Tibial nerve (tissue), 4 donors: ENCODE data around the gene PSMA6. TPM values are rescaled to one million over a fixed set of nuclear protein-coding genes. Genes with fewer than 3 reads are reported as not detected.

Experiments used
- DNase-seq, 2 donors: peaks; one replicate each; pipeline ENCODE4 v3.0.0-alpha.2; 2019; ENCODE audit warnings: low spot score in 2 of 2
- H3K27ac ChIP-seq, 4 donors: fragments of 200-600 bp; sonication (generic) in 3 of 4; one replicate each; pipeline ENCODE4 v1.5.1; 2017 to 2019; ENCODE audit warnings: mild to moderate bottlenecking in 1 of 4
- H3K27me3 ChIP-seq, 2 donors: fragments of 200-600 bp; sonication (generic) in 1 of 2; one replicate each; pipeline versions ENCODE4 v1.5.1 to v1.6.0; 2017 to 2019
- H3K36me3 ChIP-seq, 3 donors: fragments of 200-600 bp; sonication (generic); one replicate each; pipeline ENCODE4 v1.5.1; 2018 to 2019
- H3K4me1 ChIP-seq, 4 donors: fragments of 200-600 bp; sonication (generic) in 3 of 4; one replicate each; pipeline ENCODE4 v1.5.1; 2017 to 2019
- H3K4me3 ChIP-seq, 4 donors: fragments of 200-600 bp; sonication (generic) in 3 of 4; one replicate each; pipeline ENCODE4 v1.5.1; 2017 to 2019; ENCODE audit warnings: mild to moderate bottlenecking in 1 of 4, moderate library complexity in 1 of 4
- H3K9me3 ChIP-seq, 4 donors: fragments of 200-600 bp; sonication (generic) in 3 of 4; one replicate each; pipeline ENCODE4 v1.5.1; 2017 to 2019
- CTCF ChIP-seq, 5 experiments: fragments of 200-600 bp in 3 of 5; fragments of 450-650 bp in 2 of 5; sonication (generic) in 3 of 5; IDR thresholded peaks; one replicate each; pipeline ENCODE4 v1.5.1; 2016 to 2019; ENCODE audit warnings: antibody characterized with exemption in 5 of 5, mild to moderate bottlenecking in 3 of 5, moderate library complexity in 2 of 5
- EP300 ChIP-seq, 2 donors: sonication (generic); formaldehyde crosslinking; IDR thresholded peaks; one replicate each; pipeline ENCODE4 v1.6.1; 2017; ENCODE audit warnings: antibody characterized with exemption in 2 of 2, mild to moderate bottlenecking in 1 of 2
- POLR2A ChIP-seq, 2 donors: fragments of 450-650 bp; IDR thresholded peaks; one replicate each; pipeline ENCODE4 v1.6.1; 2017; ENCODE audit warnings: antibody characterized with exemption in 2 of 2, mild to moderate bottlenecking in 2 of 2, moderate library complexity in 2 of 2
- WGBS, 2 donors: methylation state at CpG; one replicate each; pipeline ENCODE4 v1.1.5; 2018; 5-methylcytosine and 5-hydroxymethylcytosine counted together
- total RNA-seq, 4 donors: library from RNA; depleted of rRNA; stranded (reverse); fragments of >200 nt; gene quantifications; one replicate each; pipeline ENCODE4 v1.1.0, GENCODE V29; 2016

Gene PSMA6
- total RNA-seq, 4 donors from 2014 or later = 65.3 to 129 (median 87.7) TPM

GRCh38 chr14:35303149-35303935 lies 11.2 kb downstream of the PSMA6 start:
- Histone ChIP-seq H3K4me1 (peaks cover 0 to 37% (median 11%) of the 10 kb centered on the region in 4 donors), H3K9me3 (no peaks in the 10 kb centered on the region), H3K27ac (no peak overlapping the region), H3K36me3 (peaks cover 0 to 11% (median 5%) of the 10 kb centered on the region in 3 donors), H3K4me3 (no peak overlapping the region), H3K27me3 (no peaks in the 10 kb centered on the region)
- 93% methylated on average over 4 of the region's 4 CpGs for WGBS, 2 donors
- DNase-seq = no peak
- TF ChIP-seq EP300 (IDR thresholded peaks at IDR 0.05) (no peak), CTCF (IDR thresholded peaks at IDR 0.05) (no peak), POLR2A (IDR thresholded peaks at IDR 0.05) (no peak)

- WGBS, 2 donors = 95 to 99% methylated on average over 5 of the region's 5 CpGs
- H3K27ac ChIP-seq = no peak overlapping the region
- no peak overlapping the region for H3K4me3 ChIP-seq
- H3K36me3 ChIP-seq = peaks cover 5 to 26% (median 12%) of the 10 kb centered on the region in 3 donors
- TF ChIP-seq CTCF (IDR thresholded peaks at IDR 0.05) (no peak), POLR2A (IDR thresholded peaks at IDR 0.05) (no peak), EP300 (IDR thresholded peaks at IDR 0.05) (no peak)
- H3K27me3 ChIP-seq = no peaks in the 10 kb centered on the region
- peaks cover 0 to 29% (median 10%) of the 10 kb centered on the region in 4 donors for H3K4me1 ChIP-seq
- no peaks in the 10 kb centered on the region for H3K9me3 ChIP-seq
- no peak for DNase-seq
Observed at GRCh38 chr14:35304812-35305462, 12.8 kb downstream of the PSMA6 start.

- no peak for DNase-seq
- no peak overlapping the region for H3K27ac ChIP-seq
- H3K4me1 ChIP-seq = peaks cover 0 to 23% (median 6%) of the 10 kb centered on the region in 4 donors
- peaks cover 6 to 33% (median 12%) of the 10 kb centered on the region in 3 donors for H3K36me3 ChIP-seq
- no peak overlapping the region for H3K4me3 ChIP-seq
- H3K27me3 ChIP-seq = no peaks in the 10 kb centered on the region
- WGBS, 2 donors = 91 to 92% methylated on average over 3 of the region's 3 CpGs
- TF ChIP-seq POLR2A (IDR thresholded peaks at IDR 0.05) (no peak), CTCF (IDR thresholded peaks at IDR 0.05) (no peak)
- no peaks in the 10 kb centered on the region for H3K9me3 ChIP-seq
Observed at GRCh38 chr14:35305633-35306032, 13.5 kb downstream of the PSMA6 start.

GRCh38 chr14:35306114-35306513 lies 13.9 kb downstream of the PSMA6 start:
- no peak for DNase-seq
- H3K27me3 ChIP-seq = no peaks in the 10 kb centered on the region
- no peak overlapping the region for H3K27ac ChIP-seq
- no peaks in the 10 kb centered on the region for H3K9me3 ChIP-seq
- H3K4me1 ChIP-seq = peaks cover 0 to 18% (median 3%) of the 10 kb centered on the region in 4 donors
- peaks cover 6 to 38% (median 12%) of the 10 kb centered on the region in 3 donors for H3K36me3 ChIP-seq
- 92 to 95% methylated on average over 5 of the region's 5 CpGs for WGBS, 2 donors
- H3K4me3 ChIP-seq = no peak overlapping the region
- TF ChIP-seq CTCF (IDR thresholded peaks at IDR 0.05) = no peak
- no peak for TF ChIP-seq EP300 (IDR thresholded peaks at IDR 0.05)
- TF ChIP-seq POLR2A (IDR thresholded peaks at IDR 0.05) = no peak

GRCh38 chr14:35317820-35318219 lies 25.6 kb downstream of the PSMA6 start:
- H3K4me1 ChIP-seq = no peaks in the 10 kb centered on the region
- no peak for TF ChIP-seq EP300 (IDR thresholded peaks at IDR 0.05)
- TF ChIP-seq POLR2A (IDR thresholded peaks at IDR 0.05) = no peak
- TF ChIP-seq CTCF (IDR thresholded peaks at IDR 0.05) = no peak
- 92 to 95% methylated on average over 3 of the region's 3 CpGs for WGBS, 2 donors
- H3K27ac ChIP-seq = no peak overlapping the region
- DNase-seq = no peak
- H3K4me3 ChIP-seq = no peak overlapping the region
- H3K27me3 ChIP-seq = no peaks in the 10 kb centered on the region
- peaks cover 3 to 76% (median 10%) of the 10 kb centered on the region in 3 donors for H3K36me3 ChIP-seq
- no peaks in the 10 kb centered on the region for H3K9me3 ChIP-seq
